Measurements from ENCODE around the gene ACSL1.

ACSL1 gene

DNA sequence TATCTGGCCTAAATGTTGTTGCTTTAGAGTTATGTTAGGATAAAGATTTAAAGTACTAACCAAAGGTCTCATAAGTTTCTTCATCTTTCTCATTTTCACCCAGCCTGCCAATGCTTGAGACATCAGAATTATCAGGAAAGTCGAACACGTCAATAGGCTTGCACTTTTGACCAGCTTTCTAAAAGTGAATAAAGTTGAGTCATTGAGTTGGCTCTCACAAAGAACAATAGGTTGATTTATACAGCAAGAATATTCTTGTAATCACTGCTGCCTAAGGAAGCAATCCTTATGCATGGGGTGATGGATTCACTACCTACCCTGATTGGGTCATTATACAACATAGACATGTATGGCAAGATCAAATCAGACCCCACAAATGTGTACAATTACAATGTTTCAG lies 96.9 kb downstream of the ACSL1 start:
- no peak for DNase-seq

DNA sequence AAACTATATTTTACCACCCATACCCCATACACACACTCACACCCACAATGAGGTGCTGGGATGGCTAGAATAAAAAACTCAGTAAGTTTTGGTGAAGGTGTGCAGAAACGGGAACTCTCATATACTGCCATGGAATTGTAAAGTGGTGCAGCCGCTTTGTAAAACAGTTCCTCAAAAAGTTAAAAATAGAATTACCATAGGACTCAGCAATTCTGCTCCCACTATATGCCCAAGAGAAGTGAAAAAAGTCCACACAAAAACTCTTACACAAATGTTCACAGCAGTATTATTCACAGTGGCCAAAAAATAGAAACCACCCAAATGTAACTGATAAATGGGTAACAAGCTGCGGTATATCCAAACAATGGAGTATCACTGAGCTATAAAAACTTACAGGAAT lies 98.3 kb downstream of the ACSL1 start:
- DNase-seq = no peak

DNA sequence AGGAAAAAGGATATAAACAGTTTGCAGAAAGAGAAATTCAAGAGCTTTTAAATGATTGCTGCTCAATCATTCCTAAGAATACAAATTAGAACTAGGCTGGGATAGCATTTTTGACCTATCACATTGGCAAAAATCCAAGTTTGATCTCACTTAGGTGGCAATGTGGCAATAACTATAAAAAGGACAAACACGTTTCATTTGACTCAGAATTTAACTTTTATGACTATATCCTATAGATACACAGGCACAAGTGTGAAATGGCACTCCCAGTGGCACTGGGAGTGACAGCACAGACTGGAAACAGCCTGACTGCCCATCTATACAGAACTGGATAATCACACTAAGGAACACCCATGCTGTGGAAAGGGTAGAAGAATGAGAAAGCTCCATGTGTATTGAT lies 103.0 kb downstream of the ACSL1 start:
- no peak for DNase-seq

DNA sequence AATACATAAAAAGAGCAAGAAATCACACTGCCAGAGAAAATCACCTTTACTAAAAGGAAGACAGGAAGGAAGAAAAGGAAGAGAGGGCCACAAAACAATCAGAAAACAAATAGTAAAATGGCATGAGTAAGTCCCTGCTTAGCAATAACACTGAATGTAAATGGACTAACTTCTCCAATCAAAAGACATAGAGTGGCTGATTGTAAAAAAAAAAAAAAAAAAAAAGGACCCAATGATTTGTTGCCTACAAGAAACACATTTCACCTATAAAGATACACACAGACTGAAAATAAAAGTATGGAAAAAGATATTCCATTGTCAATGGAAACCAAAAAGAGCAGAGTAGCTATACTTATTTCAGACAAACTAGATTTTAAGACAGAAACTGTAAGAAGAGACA lies 104.5 kb downstream of the ACSL1 start:
- no peak for DNase-seq

DNA sequence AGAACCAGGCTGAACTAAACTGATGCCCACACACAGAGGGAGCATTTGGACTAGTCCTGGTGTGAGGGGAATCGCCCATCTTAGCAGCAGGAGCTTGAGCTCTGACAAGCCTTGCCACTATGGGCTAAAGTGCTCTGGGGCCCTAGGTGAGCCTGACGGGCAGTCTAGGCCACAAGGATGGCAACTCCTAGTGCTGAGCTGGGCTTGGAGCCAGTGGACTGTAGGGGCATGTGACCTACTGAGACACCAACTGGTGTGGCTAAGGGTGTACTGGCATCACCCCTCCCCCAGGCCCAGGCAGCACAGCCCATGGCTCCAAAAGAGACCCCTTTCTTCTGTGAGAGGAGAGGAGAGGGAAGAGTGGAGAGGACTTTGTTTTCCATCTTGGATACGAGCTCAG lies 106.4 kb downstream of the ACSL1 start:
- DNase-seq = no peak

DNA sequence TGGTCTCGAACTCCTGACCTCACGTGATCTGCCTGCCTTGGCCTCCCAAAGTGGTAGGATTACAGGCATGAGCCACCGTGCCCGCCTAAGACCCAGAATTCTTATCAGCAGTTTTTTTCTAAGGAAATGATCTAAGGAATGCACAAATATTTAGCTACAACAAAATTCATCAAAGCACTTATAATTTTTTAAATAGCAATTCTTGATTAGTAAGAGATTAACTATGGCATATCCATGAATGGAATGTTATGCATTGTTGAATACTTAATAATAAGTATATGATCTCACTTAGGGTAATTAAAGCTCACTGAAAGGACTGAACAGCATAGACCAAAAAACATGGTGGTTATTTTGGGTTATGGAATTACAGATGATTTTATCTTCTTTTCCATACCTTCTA lies 110.2 kb downstream of the ACSL1 start:
- DNase-seq = no peak

DNA sequence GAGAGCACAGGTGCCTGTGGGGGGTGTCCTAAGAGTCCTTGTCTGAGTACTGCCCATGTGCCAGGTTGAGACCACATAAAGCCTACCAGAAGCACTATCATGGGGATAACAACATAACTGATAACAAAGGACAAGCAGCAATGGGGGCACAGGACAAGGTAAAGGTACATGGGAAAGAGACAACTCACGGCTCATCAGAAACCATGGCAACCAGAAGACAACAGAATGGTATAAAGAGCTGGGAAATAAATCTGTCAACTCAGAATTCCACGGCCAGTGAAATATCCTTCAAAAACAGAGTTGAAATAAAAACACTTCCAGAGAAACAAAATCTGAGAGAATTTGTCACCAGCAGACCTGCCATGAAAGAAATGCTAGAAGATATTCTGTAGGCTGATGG lies 111.9 kb downstream of the ACSL1 start:
- DNase-seq = no peak

DNA sequence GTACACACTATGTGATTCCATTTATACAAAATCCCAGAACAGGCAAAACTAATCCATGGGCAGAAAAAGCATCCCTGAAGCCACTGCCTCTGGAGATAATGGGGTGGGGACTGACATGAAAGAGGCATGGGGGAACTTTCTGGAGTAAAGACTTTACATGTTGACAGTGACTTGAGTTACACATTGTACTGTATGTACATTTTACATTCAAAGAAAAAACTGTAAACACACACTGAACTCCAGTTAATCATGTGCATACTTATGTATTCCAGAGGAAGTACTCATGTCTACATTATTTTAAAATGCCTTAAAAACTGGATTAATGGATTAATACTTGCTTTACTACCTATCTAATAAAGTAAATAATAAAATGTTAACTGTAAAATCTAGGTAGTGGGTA lies 113.4 kb downstream of the ACSL1 start:
- no peak for DNase-seq

DNA sequence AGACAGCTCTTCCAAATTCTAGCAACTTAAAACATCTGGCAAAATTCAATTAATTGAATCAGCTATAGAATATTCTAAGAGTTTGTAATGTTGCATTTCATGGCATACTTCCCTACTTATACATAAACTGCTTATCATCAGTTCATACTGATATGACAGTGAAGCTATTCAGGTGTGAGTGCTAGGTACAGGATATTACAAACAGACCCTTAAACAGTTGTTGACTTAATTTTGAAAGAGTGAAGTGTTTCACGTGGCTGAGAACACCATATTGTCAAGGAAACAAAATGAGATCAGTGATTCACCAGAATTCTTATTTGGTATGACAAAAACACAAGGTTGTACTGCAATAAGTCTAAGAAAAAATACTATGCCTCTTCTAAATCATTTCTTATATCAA lies 119.3 kb downstream of the ACSL1 start:
- DNase-seq = no peak

DNA sequence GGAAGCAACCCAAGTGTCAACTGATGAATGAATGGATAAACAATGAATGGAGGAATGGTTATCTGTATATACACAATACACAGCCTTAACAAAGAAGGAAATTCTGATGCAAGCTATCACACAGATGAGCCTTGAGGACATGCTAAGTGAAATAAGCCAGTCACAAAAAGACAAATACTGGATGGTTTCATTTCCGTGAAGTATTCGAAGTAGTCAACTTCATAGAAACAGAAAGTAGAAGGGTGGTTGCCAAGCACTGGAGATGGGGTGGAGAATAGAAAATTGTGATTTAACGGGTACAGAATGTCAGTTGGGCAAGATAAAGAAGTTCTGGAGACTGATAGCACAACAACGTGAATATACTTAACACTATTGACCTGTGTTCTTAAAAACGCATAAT lies 120.1 kb downstream of the ACSL1 start:
- DNase-seq = no peak

Data from hypothalamus (tissue), 51 donors.